Tibial artery (tissue), 4 donors: ENCODE data around the gene ROR2.

Experiments used
- DNase-seq, 2 donors: peaks; one replicate each; pipeline ENCODE4 v3.0.0-alpha.2; 2019
- H3K27ac ChIP-seq, 2 donors: fragments of 200-600 bp; sonication (generic) in 1 of 2; 1 replicate in 1 of 2; 2 replicates in 1 of 2; pipeline ENCODE4 v1.5.1; 2018 to 2019; ENCODE audit warnings: mild to moderate bottlenecking in 1 of 2
- H3K27me3 ChIP-seq, 2 donors: fragments of 200-600 bp; sonication (generic) in 1 of 2; one replicate each; pipeline versions ENCODE4 v1.5.1 to v1.6.0; 2016 to 2019
- H3K36me3 ChIP-seq, 3 donors: fragments of 200-600 bp; sonication (generic) in 2 of 3; one replicate each; pipeline ENCODE4 v1.5.1; 2016 to 2019; ENCODE audit warnings: mild to moderate bottlenecking in 2 of 3
- H3K4me1 ChIP-seq, 4 donors: fragments of 200-600 bp; sonication (generic) in 2 of 4; 1 replicate in 3 of 4; 2 replicates in 1 of 4; pipeline ENCODE4 v1.5.1; 2016 to 2019
- H3K4me3 ChIP-seq, 2 donors: fragments of 200-600 bp; sonication (generic) in 1 of 2; 1 replicate in 1 of 2; 2 replicates in 1 of 2; pipeline ENCODE4 v1.5.1; 2018 to 2019; ENCODE audit warnings: mild to moderate bottlenecking in 2 of 2
- H3K9me3 ChIP-seq, 3 donors: fragments of 200-600 bp; sonication (generic) in 1 of 3; one replicate each; pipeline ENCODE4 v1.5.1; 2016 to 2019
- intact Hi-C: fragments of 100-400 bp; cut with DNase I; formaldehyde crosslinking; loops from one replicate; pipeline ENCODE4 v1.15.0; 2023; ENCODE audit warnings: low total_unique reads
- TF ChIP-seq, protein P1 (sequence below), 2 experiments: fragments of 200-600 bp in 1 of 2; fragments of 450-650 bp in 1 of 2; IDR thresholded peaks; one replicate each; pipeline ENCODE4 v1.5.1; 2017 to 2019; ENCODE audit warnings: antibody characterized with exemption in 2 of 2, mild to moderate bottlenecking in 1 of 2, moderate library complexity in 1 of 2

ROR2 gene

GRCh38 chr9:91657501-91657900 is 292.5 kb downstream of the ROR2 start:
- H3K36me3 ChIP-seq, result no peaks in the 10 kb centered on the region
- DNase-seq, result no peak
- H3K27me3 ChIP-seq, result no peaks in the 10 kb centered on the region
- H3K27ac ChIP-seq, result no peak overlapping the region
- no peak overlapping the region for H3K4me3 ChIP-seq
- intact Hi-C loops, result no loop called here
- TF ChIP-seq, protein P1, sequence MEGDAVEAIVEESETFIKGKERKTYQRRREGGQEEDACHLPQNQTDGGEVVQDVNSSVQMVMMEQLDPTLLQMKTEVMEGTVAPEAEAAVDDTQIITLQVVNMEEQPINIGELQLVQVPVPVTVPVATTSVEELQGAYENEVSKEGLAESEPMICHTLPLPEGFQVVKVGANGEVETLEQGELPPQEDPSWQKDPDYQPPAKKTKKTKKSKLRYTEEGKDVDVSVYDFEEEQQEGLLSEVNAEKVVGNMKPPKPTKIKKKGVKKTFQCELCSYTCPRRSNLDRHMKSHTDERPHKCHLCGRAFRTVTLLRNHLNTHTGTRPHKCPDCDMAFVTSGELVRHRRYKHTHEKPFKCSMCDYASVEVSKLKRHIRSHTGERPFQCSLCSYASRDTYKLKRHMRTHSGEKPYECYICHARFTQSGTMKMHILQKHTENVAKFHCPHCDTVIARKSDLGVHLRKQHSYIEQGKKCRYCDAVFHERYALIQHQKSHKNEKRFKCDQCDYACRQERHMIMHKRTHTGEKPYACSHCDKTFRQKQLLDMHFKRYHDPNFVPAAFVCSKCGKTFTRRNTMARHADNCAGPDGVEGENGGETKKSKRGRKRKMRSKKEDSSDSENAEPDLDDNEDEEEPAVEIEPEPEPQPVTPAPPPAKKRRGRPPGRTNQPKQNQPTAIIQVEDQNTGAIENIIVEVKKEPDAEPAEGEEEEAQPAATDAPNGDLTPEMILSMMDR (IDR thresholded peaks at IDR 0.05), result no peak
- H3K4me1 ChIP-seq, result no peaks in the 10 kb centered on the region
- H3K9me3 ChIP-seq, result no peaks in the 10 kb centered on the region

GRCh38 chr9:91655658-91656057 is 294.4 kb downstream of the ROR2 start:
- TF ChIP-seq, protein P1 (IDR thresholded peaks at IDR 0.05), result no peak
- intact Hi-C loops, result no loop called here
- no peak overlapping the region for H3K4me3 ChIP-seq
- no peaks in the 10 kb centered on the region for H3K27me3 ChIP-seq
- H3K4me1 ChIP-seq, result no peaks in the 10 kb centered on the region
- no peak for DNase-seq
- H3K27ac ChIP-seq, result no peak overlapping the region
- no peaks in the 10 kb centered on the region for H3K36me3 ChIP-seq
- H3K9me3 ChIP-seq, result no peaks in the 10 kb centered on the region

GRCh38 chr9:91655215-91655614 is 294.8 kb downstream of the ROR2 start:
- H3K9me3 ChIP-seq, result no peaks in the 10 kb centered on the region
- intact Hi-C loops, result no loop called here
- H3K4me1 ChIP-seq, result no peaks in the 10 kb centered on the region
- H3K27me3 ChIP-seq, result no peaks in the 10 kb centered on the region
- H3K36me3 ChIP-seq, result no peaks in the 10 kb centered on the region
- no peak overlapping the region for H3K27ac ChIP-seq
- no peak overlapping the region for H3K4me3 ChIP-seq
- DNase-seq, result no peak
- TF ChIP-seq, protein P1 (IDR thresholded peaks at IDR 0.05), result no peak

DNA sequence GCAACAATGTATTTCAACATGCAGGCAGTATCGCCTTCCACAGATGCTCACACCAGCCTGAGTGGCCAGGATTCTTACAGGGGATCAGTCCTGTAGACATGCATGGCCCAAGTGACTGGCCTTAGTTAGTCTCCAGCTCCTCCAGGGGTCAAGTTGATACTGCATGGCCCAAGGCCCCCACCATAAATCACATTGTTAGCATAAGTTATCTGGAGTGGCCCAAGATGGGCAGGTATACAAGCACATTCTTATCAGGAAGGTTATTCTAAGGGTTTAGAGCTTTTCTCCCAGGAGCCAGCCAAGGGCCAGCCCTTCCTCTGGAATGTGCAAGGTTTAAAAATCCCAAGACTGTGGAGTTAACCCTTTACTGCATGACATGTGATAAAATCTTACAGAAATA is 295.5 kb downstream of the ROR2 start:
- Histone ChIP-seq H3K9me3 (no peaks in the 10 kb centered on the region), H3K36me3 (no peaks in the 10 kb centered on the region), H3K4me3 (no peak overlapping the region), H3K27ac (no peak overlapping the region), H3K4me1 (no peaks in the 10 kb centered on the region), H3K27me3 (no peaks in the 10 kb centered on the region)
- TF ChIP-seq, protein P1 (IDR thresholded peaks at IDR 0.05), result no peak
- no peak for DNase-seq
- intact Hi-C loops, result no loop called here

DNA sequence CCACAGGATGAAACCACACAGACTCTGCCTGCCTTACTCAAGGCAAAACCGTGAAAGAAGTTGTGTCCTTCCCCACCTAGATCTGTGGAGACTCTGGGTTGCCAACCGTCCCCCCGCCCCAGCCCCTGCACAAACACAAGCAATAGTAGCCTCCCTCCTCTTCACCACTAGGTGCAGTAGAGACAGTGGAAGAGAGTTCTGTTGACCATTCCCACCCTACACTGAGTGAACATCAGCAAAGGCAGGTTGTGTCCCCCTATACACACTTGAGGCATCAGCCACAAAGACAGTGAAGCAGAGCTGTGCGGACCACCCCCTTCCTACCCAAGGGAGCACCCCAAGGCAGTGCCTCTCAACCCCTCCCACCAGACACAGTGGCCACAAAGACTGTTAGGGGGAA is 302.7 kb downstream of the ROR2 start:
- TF ChIP-seq, protein P1 (IDR thresholded peaks at IDR 0.05), result no peak
- peaks cover 0 to 3% of the 10 kb centered on the region in 2 donors for H3K27me3 ChIP-seq
- intact Hi-C loops, result no loop called here
- no peak overlapping the region for H3K4me3 ChIP-seq
- no peak for DNase-seq
- H3K36me3 ChIP-seq, result no peaks in the 10 kb centered on the region
- H3K9me3 ChIP-seq, result no peaks in the 10 kb centered on the region
- no peak overlapping the region for H3K27ac ChIP-seq
- no peaks in the 10 kb centered on the region for H3K4me1 ChIP-seq

- TF ChIP-seq, protein P1 (IDR thresholded peaks at IDR 0.05), result no peak
- Histone ChIP-seq H3K36me3 (no peaks in the 10 kb centered on the region), H3K27ac (no peak overlapping the region), H3K4me3 (no peak overlapping the region), H3K4me1 (no peaks in the 10 kb centered on the region), H3K9me3 (peaks cover 0 to under 1% (median 0%) of the 10 kb centered on the region in 3 donors), H3K27me3 (peaks cover 0 to 3% of the 10 kb centered on the region in 2 donors)
- intact Hi-C loops, result no loop called here
- no peak for DNase-seq
Observed at GRCh38 chr9:91646702-91647101, 303.3 kb downstream of the ROR2 start.
